ENCODE data around the gene HIPK3. TPM values are rescaled to one million over a fixed set of nuclear protein-coding genes. Genes with fewer than 3 reads are reported as not detected.

HIPK3 gene
- total RNA-seq, 1 donor from 2014 or later, result 78.5 TPM

- no peaks in the 10 kb centered on the region for H3K36me3 ChIP-seq (ENCODE audit: insufficient read depth, low read length)
- DNase-seq (ENCODE audit: low read depth), result no peak
Observed at GRCh38 chr11:33391893-33392251, 134.7 kb downstream of the HIPK3 start.

GRCh38 chr11:33394431-33395109, 137.4 kb downstream of the HIPK3 start:
- Mint-ChIP-seq H3K9me3 (ENCODE audit: unreplicated experiment) (no peaks in the 10 kb centered on the region), H3K27me3 (ENCODE audit: low read depth, unreplicated experiment) (no peaks in the 10 kb centered on the region), H3K4me3 (ENCODE audit: unreplicated experiment) (no peak overlapping the region), H3K4me1 (ENCODE audit: low read depth, unreplicated experiment) (no peaks in the 10 kb centered on the region), H3K36me3 (ENCODE audit: low read depth, unreplicated experiment) (peaks cover 5% of the 10 kb centered on the region), H3K27ac (ENCODE audit: unreplicated experiment) (no peak overlapping the region)
- Histone ChIP-seq H3K27ac (ENCODE audit: low read depth, low read length) (no peak overlapping the region), H3K27me3 (ENCODE audit: insufficient read depth, low read length) (no peaks in the 10 kb centered on the region), H3K9ac (ENCODE audit: low read length) (no peak overlapping the region), H3K36me3 (ENCODE audit: insufficient read depth, low read length) (no peaks in the 10 kb centered on the region), H3K9me3 (ENCODE audit: insufficient read depth, low read depth, low read length) (no peaks in the 10 kb centered on the region), H2AFZ (ENCODE audit: low read depth, low read length) (no peak overlapping the region), H3K4me2 (ENCODE audit: low read length) (no peak overlapping the region), H3K79me2 (ENCODE audit: insufficient read depth, low read length) (peaks cover 77% of the 10 kb centered on the region), H3K4me3 (ENCODE audit: insufficient read depth, low read depth, low read length) (no peak overlapping the region), H4K20me1 (ENCODE audit: insufficient read depth, low read length) (peaks cover 25% of the 10 kb centered on the region), H3K4me1 (ENCODE audit: insufficient read depth, low read length) (no peaks in the 10 kb centered on the region)
- TF ChIP-seq EZH2 (IDR thresholded peaks at IDR 0.05; ENCODE audit: insufficient read depth, low read length), result no peak
- no peak for TF ChIP-seq CTCF (IDR thresholded peaks at IDR 0.05; ENCODE audit: insufficient read depth, low read depth, low read length)
- FAIRE-seq (no peak), DNase-seq (ENCODE audit: low read depth) (no peak)

More at GRCh38 chr11:33391893-33392251, 134.7 kb downstream of the HIPK3 start:
- peaks cover 5% of the 10 kb centered on the region for H3K4me1 Mint-ChIP-seq (ENCODE audit: low read depth, unreplicated experiment)
- no peak overlapping the region for H2AFZ ChIP-seq (ENCODE audit: low read depth, low read length)
- no peak overlapping the region for H3K4me3 Mint-ChIP-seq (ENCODE audit: unreplicated experiment)
- H3K4me1 ChIP-seq (ENCODE audit: insufficient read depth, low read length), result no peaks in the 10 kb centered on the region
- H3K4me2 ChIP-seq (ENCODE audit: low read length), result no peak overlapping the region
- H4K20me1 ChIP-seq (ENCODE audit: insufficient read depth, low read length), result peaks cover 19% of the 10 kb centered on the region
- TF ChIP-seq EZH2 (IDR thresholded peaks at IDR 0.05; ENCODE audit: insufficient read depth, low read length) (no peak), CTCF (IDR thresholded peaks at IDR 0.05; ENCODE audit: insufficient read depth, low read depth, low read length) (no peak)
- peaks cover 5% of the 10 kb centered on the region for H3K36me3 Mint-ChIP-seq (ENCODE audit: low read depth, unreplicated experiment)
- peaks cover 4% of the 10 kb centered on the region for H3K9me3 Mint-ChIP-seq (ENCODE audit: unreplicated experiment)
- H3K9me3 ChIP-seq (ENCODE audit: insufficient read depth, low read depth, low read length), result no peaks in the 10 kb centered on the region
- H3K27me3 Mint-ChIP-seq (ENCODE audit: low read depth, unreplicated experiment), result peaks cover 2% of the 10 kb centered on the region
- no peak overlapping the region for H3K27ac Mint-ChIP-seq (ENCODE audit: unreplicated experiment)
- no peak overlapping the region for H3K4me3 ChIP-seq (ENCODE audit: insufficient read depth, low read depth, low read length)
- no peak for FAIRE-seq
- H3K9ac ChIP-seq (ENCODE audit: low read length), result no peak overlapping the region
- peaks cover 89% of the 10 kb centered on the region for H3K79me2 ChIP-seq (ENCODE audit: insufficient read depth, low read length)
- H3K27me3 ChIP-seq (ENCODE audit: insufficient read depth, low read length), result no peaks in the 10 kb centered on the region
- no peak overlapping the region for H3K27ac ChIP-seq (ENCODE audit: low read depth, low read length)

- no peak for TF ChIP-seq CTCF (IDR thresholded peaks at IDR 0.05; ENCODE audit: insufficient read depth, low read depth, low read length)
- no peak for TF ChIP-seq EZH2 (IDR thresholded peaks at IDR 0.05; ENCODE audit: insufficient read depth, low read length)
Observed at GRCh38 chr11:33396361-33396760, 139.2 kb downstream of the HIPK3 start.

More at GRCh38 chr11:33396361-33396760, 139.2 kb downstream of the HIPK3 start:
- Histone ChIP-seq H3K79me2 (ENCODE audit: insufficient read depth, low read length) (peaks cover 72% of the 10 kb centered on the region), H2AFZ (ENCODE audit: low read depth, low read length) (no peak overlapping the region), H3K36me3 (ENCODE audit: insufficient read depth, low read length) (no peaks in the 10 kb centered on the region), H3K27ac (ENCODE audit: low read depth, low read length) (no peak overlapping the region), H4K20me1 (ENCODE audit: insufficient read depth, low read length) (peaks cover 26% of the 10 kb centered on the region), H3K4me3 (ENCODE audit: insufficient read depth, low read depth, low read length) (no peak overlapping the region), H3K27me3 (ENCODE audit: insufficient read depth, low read length) (no peaks in the 10 kb centered on the region), H3K4me2 (ENCODE audit: low read length) (no peak overlapping the region), H3K9me3 (ENCODE audit: insufficient read depth, low read depth, low read length) (no peaks in the 10 kb centered on the region), H3K9ac (ENCODE audit: low read length) (no peak overlapping the region), H3K4me1 (ENCODE audit: insufficient read depth, low read length) (no peaks in the 10 kb centered on the region)
- H3K36me3 Mint-ChIP-seq (ENCODE audit: low read depth, unreplicated experiment), result peaks cover 2% of the 10 kb centered on the region
- H3K4me1 Mint-ChIP-seq (ENCODE audit: low read depth, unreplicated experiment), result no peaks in the 10 kb centered on the region
- no peaks in the 10 kb centered on the region for H3K9me3 Mint-ChIP-seq (ENCODE audit: unreplicated experiment)
- H3K27me3 Mint-ChIP-seq (ENCODE audit: low read depth, unreplicated experiment), result no peaks in the 10 kb centered on the region
- DNase-seq (ENCODE audit: low read depth) (no peak), FAIRE-seq (no peak)
- no peak overlapping the region for H3K27ac Mint-ChIP-seq (ENCODE audit: unreplicated experiment)
- H3K4me3 Mint-ChIP-seq (ENCODE audit: unreplicated experiment), result no peak overlapping the region
